GM19238 (cell line): ENCODE data around the gene FCHO1.
A peak's percentile ranks its signal among the peaks of the same experiment; 100 is the strongest.

Experiments used
- DNase-seq: peaks from one replicate; pipeline ENCODE4 v3.0.0; 2011; ENCODE audit warnings: low spot score; ENCODE audit not compliant: insufficient read length

Gene FCHO1

GRCh38 chr19:17734146-17734545 is 17.1 kb upstream of the FCHO1 start:
- no peak for DNase-seq

- DNase-seq, result no peak
Observed at GRCh38 chr19:17735410-17735809, 15.9 kb upstream of the FCHO1 start.

- DNase-seq, result no peak
Observed at GRCh38 chr19:17737690-17738153, 13.6 kb upstream of the FCHO1 start.

DNA sequence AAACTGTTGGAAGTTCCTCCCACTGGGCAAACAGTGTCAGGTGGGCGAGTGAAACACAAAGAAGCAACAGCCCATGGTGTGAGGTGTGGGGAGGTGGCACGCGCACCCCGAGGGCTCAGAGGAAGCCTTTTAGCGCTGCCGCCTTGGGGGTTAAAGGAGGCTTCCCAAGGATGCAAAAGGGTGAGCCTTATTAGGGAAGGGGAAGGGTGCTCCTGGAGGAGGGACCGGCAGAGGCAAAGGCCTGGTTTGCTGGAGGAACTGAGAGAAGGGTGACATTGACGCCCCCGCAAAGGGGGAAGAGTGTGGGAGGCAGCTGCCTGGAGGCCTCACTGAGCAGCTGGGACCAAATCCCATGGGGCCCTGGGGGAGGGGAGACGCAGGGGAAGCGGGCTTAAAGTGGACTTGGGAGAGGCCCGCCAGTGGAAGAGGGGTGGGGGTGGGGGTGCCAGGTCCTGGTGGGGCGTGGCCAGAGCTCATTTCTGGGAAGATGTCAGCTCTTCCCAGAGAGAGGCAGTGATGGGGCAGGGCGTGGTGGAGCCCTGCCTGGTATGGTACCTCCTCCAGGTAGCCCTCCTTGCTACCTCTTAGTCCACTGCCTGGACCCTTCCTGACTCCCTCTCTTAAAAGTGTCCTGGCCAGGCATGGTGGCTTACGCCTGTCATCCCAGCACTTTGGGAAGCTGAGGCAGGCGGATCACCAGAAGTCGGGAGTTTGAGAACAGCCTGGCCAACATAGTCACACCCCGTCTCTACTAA is 12.0 kb upstream of the FCHO1 start:
- peak; percentile 53 for DNase-seq

DNA sequence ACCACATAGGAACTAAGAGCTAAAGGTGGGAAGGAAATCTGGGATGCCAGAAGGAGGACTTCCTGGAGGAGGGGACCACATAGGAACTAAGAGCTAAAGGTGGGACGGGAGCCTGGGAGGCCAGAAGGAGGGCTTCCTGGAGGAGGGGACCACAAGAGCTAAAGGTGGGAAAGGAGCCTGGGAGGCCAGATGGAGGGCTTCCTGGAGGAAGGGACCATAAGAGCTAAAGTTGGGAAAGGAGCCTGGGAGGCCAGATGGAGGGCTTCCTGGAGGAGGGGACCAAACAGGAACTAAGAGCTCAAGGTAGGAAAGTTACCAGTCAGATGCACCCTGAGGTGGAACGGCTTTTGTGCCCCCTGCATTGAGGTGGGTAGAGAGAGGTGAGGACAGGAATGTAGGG is 9.8 kb upstream of the FCHO1 start:
- DNase-seq, result no peak

GRCh38 chr19:17743874-17744580 is 7.2 kb upstream of the FCHO1 start:
- no peak for DNase-seq

GRCh38 chr19:17747205-17748098 is 3.8 kb upstream of the FCHO1 start:
- DNase-seq, result peak; percentile 97

- DNase-seq, result no peak
Observed at GRCh38 chr19:17748884-17749638, 2.2 kb upstream of the FCHO1 start.

- DNase-seq, result no peak
Observed at GRCh38 chr19:17749912-17750317, 1.4 kb upstream of the FCHO1 start.

- no peak for DNase-seq
Observed at GRCh38 chr19:17751912-17752273, 616 bp downstream of the FCHO1 start.

DNA sequence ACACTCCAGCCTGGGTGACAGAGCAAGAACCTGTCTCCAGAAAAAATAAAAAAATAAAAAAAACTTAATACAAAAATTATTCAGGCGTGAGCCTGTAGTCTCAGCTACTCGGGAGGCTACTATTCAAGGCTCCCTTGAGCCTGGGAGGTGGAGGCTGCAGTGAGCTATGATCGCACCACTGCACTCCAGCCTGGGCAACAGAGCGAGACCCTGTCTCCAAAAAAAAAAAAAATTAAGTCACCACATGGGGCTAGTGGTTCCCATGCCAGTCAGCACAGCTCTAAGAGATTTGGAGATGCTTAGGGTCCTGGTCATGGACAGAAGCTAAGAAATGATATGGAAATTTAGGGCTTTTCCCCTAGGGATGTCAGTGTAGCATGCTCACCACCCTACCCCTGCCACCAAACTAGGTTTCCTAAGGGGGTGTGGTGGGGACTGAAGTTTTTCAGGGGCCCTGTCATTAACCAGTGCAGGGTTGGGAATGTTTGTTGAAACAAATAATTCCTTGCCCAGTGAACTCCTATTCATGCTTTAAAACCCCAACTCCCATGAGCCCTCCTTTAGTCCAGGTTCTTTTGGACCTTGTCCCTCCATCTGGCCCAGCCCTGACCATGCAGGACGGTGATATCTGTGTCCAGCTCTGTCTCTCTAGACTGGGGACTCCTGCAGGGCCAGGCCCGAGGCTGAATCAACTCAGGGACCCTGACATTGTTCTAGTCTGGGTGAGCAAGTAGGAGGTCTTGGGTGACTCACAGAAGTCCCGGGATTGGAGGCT is 1.8 kb downstream of the FCHO1 start:
- DNase-seq, result no peak

DNA sequence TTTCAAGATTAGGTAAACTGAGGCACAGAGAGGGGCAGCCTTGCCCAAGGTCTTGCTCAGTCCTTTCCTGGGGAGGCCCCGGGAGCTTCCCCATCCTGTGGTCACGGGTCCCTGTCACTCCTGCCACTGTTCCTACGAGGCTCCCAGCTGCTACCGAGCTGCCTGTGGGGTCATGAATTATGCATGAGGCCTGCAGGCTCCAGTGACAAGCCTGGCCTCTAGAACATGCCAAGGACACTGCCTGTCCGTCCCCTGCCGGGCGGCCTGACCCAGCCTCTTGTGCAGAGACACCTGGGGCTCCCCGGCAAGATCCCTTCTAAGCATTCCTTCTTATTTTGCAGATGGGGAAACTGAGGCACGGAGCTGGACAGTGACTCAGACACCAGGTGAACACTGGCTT is 2.7 kb downstream of the FCHO1 start:
- no peak for DNase-seq

- peak; percentile 63 for DNase-seq
Observed at GRCh38 chr19:17754634-17755442, 3.6 kb downstream of the FCHO1 start.

- DNase-seq, result no peak
Observed at GRCh38 chr19:17755443-17755890, 4.2 kb downstream of the FCHO1 start.

GRCh38 chr19:17755977-17756670 is 4.8 kb downstream of the FCHO1 start:
- peak; percentile 66 for DNase-seq

DNA sequence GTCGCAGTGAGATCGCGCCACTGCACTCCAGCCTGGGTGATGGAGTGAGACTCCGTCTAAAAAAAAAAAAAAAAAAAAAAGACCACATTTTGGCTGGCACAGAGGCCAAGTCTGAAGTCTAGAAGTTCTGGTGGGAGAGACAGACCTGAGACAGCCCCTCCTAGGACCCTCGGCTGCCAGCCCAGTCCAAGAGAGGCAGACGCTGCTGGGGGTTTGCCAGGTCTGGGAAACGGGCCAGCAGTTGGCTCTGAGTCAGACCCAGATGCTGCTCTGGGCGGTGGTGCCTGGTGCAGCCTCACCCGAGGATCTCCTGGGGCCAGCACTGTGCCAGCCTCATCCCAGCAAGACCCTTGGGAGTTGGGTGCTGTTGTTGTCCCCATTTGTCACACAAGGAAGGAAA is 5.8 kb downstream of the FCHO1 start:
- no peak for DNase-seq

- no peak for DNase-seq
Observed at GRCh38 chr19:17758515-17758914, 7.2 kb downstream of the FCHO1 start.

DNA sequence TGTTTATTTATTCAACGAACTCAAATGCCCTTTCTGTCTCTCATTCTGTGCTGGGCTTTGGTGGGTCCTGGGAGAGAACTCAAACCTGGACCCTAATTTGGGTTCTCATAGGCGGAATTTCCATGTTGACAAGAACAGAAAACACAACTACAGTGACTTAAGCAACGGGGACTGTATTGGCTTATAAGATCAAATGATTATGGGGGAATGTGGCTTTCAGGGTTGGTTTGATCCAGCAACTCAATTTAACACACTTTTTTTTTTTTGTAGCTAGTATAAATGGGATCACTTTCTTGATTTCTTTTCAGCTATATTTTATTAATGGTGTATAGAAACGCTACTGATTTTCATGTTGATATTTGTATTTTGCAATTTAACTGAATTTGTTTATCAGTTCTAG is 9.9 kb downstream of the FCHO1 start:
- no peak for DNase-seq
